B cell (primary cell): ENCODE measurements around the gene ZBTB2. TPM values are rescaled to one million over a fixed set of nuclear protein-coding genes. Genes with fewer than 3 reads are reported as not detected.

Experiments
- ATAC-seq: fragments of 200-7000 bp; cut with Tn5 transposase; one replicate; pipeline ENCODE4 v1.10.0; 2021; ENCODE audit warnings: low read depth, mild to moderate bottlenecking, moderate number of reproducible peaks, moderate library complexity
- CTCF ChIA-PET: fragments of 350-600 bp; sonication (Branson Sonifier 250); formaldehyde crosslinking; loops from one replicate; lab custom pipeline; 2021; ENCODE audit warnings: antibody characterized with exemption, inconsistent platforms; lab: Charles Lee
- POLR2A ChIA-PET: fragments of 350-600 bp; sonication (Branson Sonifier 250); formaldehyde crosslinking; loops from one replicate; lab custom pipeline; 2021; ENCODE audit warnings: antibody characterized with exemption; lab: Charles Lee
- DNase-seq: peaks from one replicate; pipeline ENCODE4 v3.0.0; 2013
- H2AFZ ChIP-seq: 2 replicates; pipeline ENCODE4 v1.6.1; 2012; ENCODE audit warnings: mild to moderate bottlenecking, low read depth, low read length; ENCODE audit not compliant: insufficient read depth, poor library complexity, severe bottlenecking
- H3K27ac ChIP-seq, 2 donors: 1 replicate in 1 of 2; 2 replicates in 1 of 2; pipeline ENCODE4 v1.5.1; 2012 to 2013; ENCODE audit warnings: low read length in 2 of 2, mild to moderate bottlenecking in 2 of 2, moderate library complexity in 1 of 2
- H3K27me3 ChIP-seq, 4 experiments: fragments of 200-600 bp in 1 of 4; sonication (generic) in 1 of 4; replicated peaks in 1 of 4; 1 replicate in 2 of 4; 2 replicates in 2 of 4; pipeline versions ENCODE4 v1.6.1 to v1.7.0; 2013 to 2016; ENCODE audit warnings: low read length in 3 of 4, mild to moderate bottlenecking in 2 of 4, mixed read lengths in 1 of 4, moderate library complexity in 1 of 4; ENCODE audit not compliant: insufficient read depth in 4 of 4, control insufficient read depth in 3 of 4; ENCODE audit errors: control extremely low read depth in 1 of 4
- H3K36me3 ChIP-seq, 2 experiments: replicated peaks in 1 of 2; 1 replicate in 1 of 2; 2 replicates in 1 of 2; pipeline versions ENCODE4 v1.6.1 to v1.7.1; 2013; ENCODE audit warnings: low read length in 1 of 2; ENCODE audit not compliant: insufficient read depth in 2 of 2, control insufficient read depth in 1 of 2; ENCODE audit errors: control extremely low read depth in 1 of 2, extremely low read depth in 1 of 2
- H3K4me1 ChIP-seq, 2 donors: fragments of 200-600 bp in 1 of 2; sonication (generic) in 1 of 2; 1 replicate in 1 of 2; 2 replicates in 1 of 2; pipeline versions ENCODE4 v1.5.1 to v1.6.1; 2013 to 2017; ENCODE audit warnings: low read length in 2 of 2; ENCODE audit not compliant: control insufficient read depth in 2 of 2, insufficient read depth in 2 of 2
- H3K4me2 ChIP-seq: replicated peaks from 2 replicates; pipeline ENCODE3; 2012; ENCODE audit warnings: mild to moderate bottlenecking, low read depth, low read length; ENCODE audit not compliant: poor library complexity, severe bottlenecking
- H3K4me3 ChIP-seq, 5 experiments: fragments of 200-600 bp in 1 of 5; sonication (generic) in 1 of 5; 1 replicate in 3 of 5; 2 replicates in 2 of 5; pipeline versions ENCODE4 v1.5.1 to v1.7.0; 2011 to 2016; ENCODE audit warnings: low read length in 4 of 5, mild to moderate bottlenecking in 4 of 5, low read depth in 2 of 5, control low read depth in 1 of 5, moderate library complexity in 1 of 5; ENCODE audit not compliant: insufficient read depth in 1 of 5; ENCODE audit errors: control extremely low read depth in 1 of 5, extremely low read depth in 1 of 5
- H3K79me2 ChIP-seq: fragments of 200-600 bp; sonication (generic); one replicate; pipeline ENCODE4 v1.6.0; 2016; ENCODE audit warnings: low read length; ENCODE audit not compliant: control insufficient read depth, insufficient read depth
- H3K9ac ChIP-seq: fragments of 200-600 bp; sonication (generic); 2 replicates; pipeline ENCODE4 v1.6.1; 2017; ENCODE audit warnings: mild to moderate bottlenecking, low read length, moderate library complexity
- H3K9me3 ChIP-seq, 3 donors: one replicate each; pipeline versions ENCODE4 v1.6.1 to v1.7.1; 2013; ENCODE audit warnings: low read length in 2 of 3; ENCODE audit not compliant: control insufficient read depth in 2 of 3, insufficient read depth in 1 of 3; ENCODE audit errors: control extremely low read depth in 1 of 3
- H4K20me1 ChIP-seq: 2 replicates; pipeline ENCODE4 v1.6.0; 2012; ENCODE audit warnings: mild to moderate bottlenecking, low read length; ENCODE audit not compliant: insufficient read depth, control insufficient read depth, poor library complexity, severe bottlenecking
- H3K27ac Mint-ChIP-seq: one replicate; pipeline ENCODE4 v1.8.0; 2021; ENCODE audit warnings: mixed read lengths
- H3K27me3 Mint-ChIP-seq: one replicate; pipeline ENCODE4 v1.8.0; 2021; ENCODE audit warnings: mixed read lengths
- H3K4me1 Mint-ChIP-seq: one replicate; pipeline ENCODE4 v1.8.0; 2021; ENCODE audit warnings: mixed read lengths
- H3K4me3 Mint-ChIP-seq: one replicate; pipeline ENCODE4 v1.8.0; 2021; ENCODE audit warnings: mixed read lengths
- H3K9me3 Mint-ChIP-seq: one replicate; pipeline ENCODE4 v1.8.0; 2022; ENCODE audit warnings: mixed read lengths; ENCODE audit not compliant: insufficient read depth
- EZH2 ChIP-seq: IDR thresholded peaks from 2 replicates; pipeline ENCODE4 v1.6.1; 2012; ENCODE audit warnings: borderline replicate concordance, low read depth, mild to moderate bottlenecking, moderate library complexity, low read length; ENCODE audit not compliant: insufficient read depth, poor library complexity, severe bottlenecking
- WGBS: methylation state at CpG from one replicate; pipeline ENCODE4 v1.1.5; 2013; ENCODE audit warnings: missing lambda C conversion rate; ENCODE audit not compliant: insufficient coverage; 5-methylcytosine and 5-hydroxymethylcytosine counted together
- intact Hi-C: fragments of 100-400 bp; cut with micrococcal nuclease; formaldehyde crosslinking; loops from one replicate; pipeline ENCODE4 v1.10.0; 2022
- polyA plus RNA-seq: library from polyadenylated mRNA; depleted of rRNA; stranded (reverse); fragments of >200 nt; gene quantifications from 2 replicates; pipeline ENCODE4 v1.2.3, GENCODE V29; 2012
- total RNA-seq, 2 donors: library from RNA; stranded (reverse); fragments of 120-200 nt in 1 of 2; gene quantifications; 1 replicate in 1 of 2; 2 replicates in 1 of 2; pipeline versions ENCODE4 v1.2.3 to v1.2.4, GENCODE V29; 2013 to 2022
- TF ChIP-seq, protein P1 (sequence below): fragments of 200-600 bp; IDR thresholded peaks from one replicate; pipeline ENCODE4 v1.8.0; 2022; ENCODE audit warnings: antibody characterized with exemption, mild to moderate bottlenecking

The ZBTB2 gene
- total and polyA plus RNA-seq, 2 donors (not counting 1 experiment from before 2014, with no cell fraction given), result 15.9 to 17.6 TPM

DNA sequence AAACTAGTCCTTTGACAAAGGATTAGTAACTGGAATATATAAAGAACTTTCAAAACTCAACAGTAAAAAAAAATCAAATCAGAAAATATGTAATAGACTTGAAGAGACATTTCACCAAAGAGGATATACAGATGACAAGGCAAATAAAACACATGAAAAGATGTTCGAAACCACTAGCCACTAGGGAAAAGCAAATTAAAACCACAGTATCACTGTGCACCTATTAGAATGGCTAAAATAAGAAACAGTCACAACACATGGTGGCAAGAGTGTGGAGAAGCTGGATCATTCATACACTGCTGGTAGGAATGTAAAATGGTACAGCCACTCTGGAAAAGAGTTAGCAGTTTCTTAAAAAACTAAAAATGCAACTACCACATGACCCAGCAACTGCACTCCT lies 14.9 kb downstream of the ZBTB2 start:
- H3K4me3 Mint-ChIP-seq, result peak overlapping the region; percentile 54
- no peaks in the 10 kb centered on the region for H3K9me3 Mint-ChIP-seq
- Histone ChIP-seq H4K20me1 (peaks cover 48% of the 10 kb centered on the region), H3K36me3 (peaks cover 0 to 17% of the 10 kb centered on the region in 2 experiments), H3K27me3 (no peaks in the 10 kb centered on the region), H3K4me1 (peaks cover 47 to 49% of the 10 kb centered on the region in 2 donors), H3K4me2 (peak overlapping the region; percentile 51), H3K79me2 (peaks cover 96% of the 10 kb centered on the region), H3K9me3 (no peaks in the 10 kb centered on the region), H3K9ac (no peak overlapping the region), H3K4me3 (no peak overlapping the region), H2AFZ (no peak overlapping the region), H3K27ac (no peak overlapping the region)
- no peaks in the 10 kb centered on the region for H3K27me3 Mint-ChIP-seq
- ATAC-seq, result peak; percentile 61
- DNase-seq, result no peak
- peaks cover 61% of the 10 kb centered on the region for H3K4me1 Mint-ChIP-seq
- H3K27ac Mint-ChIP-seq, result peak overlapping the region; percentile 8
- TF ChIP-seq, protein P1, sequence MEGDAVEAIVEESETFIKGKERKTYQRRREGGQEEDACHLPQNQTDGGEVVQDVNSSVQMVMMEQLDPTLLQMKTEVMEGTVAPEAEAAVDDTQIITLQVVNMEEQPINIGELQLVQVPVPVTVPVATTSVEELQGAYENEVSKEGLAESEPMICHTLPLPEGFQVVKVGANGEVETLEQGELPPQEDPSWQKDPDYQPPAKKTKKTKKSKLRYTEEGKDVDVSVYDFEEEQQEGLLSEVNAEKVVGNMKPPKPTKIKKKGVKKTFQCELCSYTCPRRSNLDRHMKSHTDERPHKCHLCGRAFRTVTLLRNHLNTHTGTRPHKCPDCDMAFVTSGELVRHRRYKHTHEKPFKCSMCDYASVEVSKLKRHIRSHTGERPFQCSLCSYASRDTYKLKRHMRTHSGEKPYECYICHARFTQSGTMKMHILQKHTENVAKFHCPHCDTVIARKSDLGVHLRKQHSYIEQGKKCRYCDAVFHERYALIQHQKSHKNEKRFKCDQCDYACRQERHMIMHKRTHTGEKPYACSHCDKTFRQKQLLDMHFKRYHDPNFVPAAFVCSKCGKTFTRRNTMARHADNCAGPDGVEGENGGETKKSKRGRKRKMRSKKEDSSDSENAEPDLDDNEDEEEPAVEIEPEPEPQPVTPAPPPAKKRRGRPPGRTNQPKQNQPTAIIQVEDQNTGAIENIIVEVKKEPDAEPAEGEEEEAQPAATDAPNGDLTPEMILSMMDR, result no peak
- TF ChIP-seq EZH2, result no peak
- ChIA-PET CTCF (interaction anchor here (1.7 kb wide), 1 partner anchor 52 kb away, joined by 5 read pairs; no protein-coding TSS in a partner anchor), POLR2A (no interaction called here)
- intact Hi-C loops, result loop anchor here (1.0 kb wide), 1 partner anchor 16 kb away; no protein-coding TSS in a partner anchor
- WGBS, result no CpG with 5 or more reads among the region's 1 CpG

DNA sequence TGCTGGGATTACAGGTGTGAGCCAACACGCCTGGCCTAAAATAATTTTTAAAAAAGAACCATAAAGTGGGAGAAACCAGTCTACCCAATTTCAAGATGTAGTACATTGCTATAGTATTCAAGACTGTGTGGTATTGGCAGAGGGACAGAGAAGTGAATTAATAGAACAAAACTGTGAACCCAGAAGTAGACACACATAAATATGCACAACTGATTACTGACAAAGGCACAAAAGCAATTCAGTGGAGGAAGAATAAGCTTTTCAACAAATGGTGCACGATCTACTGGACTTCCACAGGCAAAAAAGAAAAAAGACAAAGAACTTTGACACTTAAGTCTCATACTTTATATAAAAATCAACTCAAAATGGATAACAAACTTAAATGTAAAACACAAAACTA lies 15.5 kb downstream of the ZBTB2 start:
- H3K27me3 ChIP-seq, result no peaks in the 10 kb centered on the region
- peaks cover 97% of the 10 kb centered on the region for H3K79me2 ChIP-seq
- H4K20me1 ChIP-seq, result peaks cover 54% of the 10 kb centered on the region
- H2AFZ ChIP-seq, result no peak overlapping the region
- no CpG with 5 or more reads among the region's 2 CpGs for WGBS
- DNase-seq (no peak), ATAC-seq (no peak)
- H3K27ac ChIP-seq, result no peak overlapping the region
- H3K4me3 ChIP-seq, result no peak overlapping the region
- H3K9ac ChIP-seq, result no peak overlapping the region
- intact Hi-C loops, result loop anchor here (1.0 kb wide), 1 partner anchor 16 kb away; no protein-coding TSS in a partner anchor
- peaks cover 45 to 46% of the 10 kb centered on the region in 2 donors for H3K4me1 ChIP-seq
- ChIA-PET POLR2A (no interaction called here), CTCF (no interaction called here)
- Mint-ChIP-seq H3K27me3 (no peaks in the 10 kb centered on the region), H3K27ac (no peak overlapping the region), H3K4me3 (peak overlapping the region; percentile 49), H3K4me1 (peaks cover 58% of the 10 kb centered on the region), H3K9me3 (no peaks in the 10 kb centered on the region)
- H3K9me3 ChIP-seq, result no peaks in the 10 kb centered on the region
- H3K4me2 ChIP-seq, result no peak overlapping the region
- peaks cover 0 to 23% of the 10 kb centered on the region in 2 experiments for H3K36me3 ChIP-seq
- no peak for TF ChIP-seq EZH2
- TF ChIP-seq, protein P1, result no peak
